ENCODE data around the gene DCDC2C. TPM values are rescaled to one million over a fixed set of nuclear protein-coding genes. Genes with fewer than 3 reads are reported as not detected.

Gene DCDC2C
- total and polyA plus RNA-seq, 4 donors = 0.73 to 1.6 (median 1.1) TPM

DNA sequence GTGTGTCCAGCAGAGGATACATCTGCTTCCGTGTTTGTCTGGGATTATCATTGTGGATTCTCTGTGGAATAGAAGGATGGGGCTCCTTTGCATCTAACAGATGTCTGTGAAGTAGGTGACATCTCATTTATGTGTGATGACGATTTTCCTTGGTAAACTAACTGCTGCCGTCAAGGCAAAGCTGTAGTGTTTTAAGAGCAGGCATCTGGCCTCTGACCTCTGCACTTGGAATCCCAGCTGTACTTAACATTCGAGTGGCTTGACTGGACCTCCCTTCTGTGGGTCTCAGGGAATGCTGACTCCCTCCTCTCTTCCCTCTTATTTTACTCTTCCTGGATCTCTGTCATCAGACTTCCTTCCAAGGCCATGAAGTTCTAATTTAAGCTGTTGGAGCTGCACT, 56.4 kb downstream of the DCDC2C start:
- Histone ChIP-seq H3K4me3 (ENCODE audit: low read depth, low read length) (no peak overlapping the region), H3K27me3 (ENCODE audit: control insufficient read depth, insufficient read depth, low read length) (no peaks in the 10 kb centered on the region), H3K4me1 (ENCODE audit: control insufficient read depth, insufficient read depth, low read length) (no peaks in the 10 kb centered on the region), H3K36me3 (ENCODE audit: control insufficient read depth, insufficient read depth, low read length) (no peaks in the 10 kb centered on the region), H3K9me3 (ENCODE audit: control insufficient read depth, insufficient read depth, low read length) (no peaks in the 10 kb centered on the region), H3K27ac (ENCODE audit: low read depth, low read length) (no peak overlapping the region)
- DNase-seq (ENCODE audit: low read depth in 4 of 6, low spot score in 6 of 6) = no peak
- 70% methylated on average over 4 of the region's 4 CpGs for WGBS (ENCODE audit: insufficient coverage)

DNA sequence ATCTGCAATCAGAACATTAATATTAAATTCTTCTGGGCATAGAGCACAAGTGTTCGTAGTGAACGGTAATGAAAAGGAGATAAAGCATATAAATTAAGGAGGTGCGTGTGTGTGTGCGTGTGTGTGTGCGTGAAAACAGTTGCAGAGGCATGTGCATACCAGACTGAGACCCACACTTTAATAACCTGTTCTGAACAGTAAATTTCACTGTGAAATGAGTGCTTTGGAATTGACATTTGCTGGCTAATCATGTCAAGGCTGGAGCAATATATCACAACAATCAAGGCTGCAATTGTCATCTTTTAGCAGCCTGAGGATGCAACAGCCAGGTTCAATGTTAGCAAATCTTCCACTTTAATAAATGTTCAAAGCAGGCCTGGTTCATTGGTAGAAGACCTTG, 57.9 kb downstream of the DCDC2C start:
- no peaks in the 10 kb centered on the region for H3K4me1 ChIP-seq (ENCODE audit: control insufficient read depth, insufficient read depth, low read length)
- H3K9me3 ChIP-seq (ENCODE audit: control insufficient read depth, insufficient read depth, low read length) = no peaks in the 10 kb centered on the region
- no peak overlapping the region for H3K4me3 ChIP-seq (ENCODE audit: low read depth, low read length)
- WGBS (ENCODE audit: insufficient coverage) = 67% methylated on average over 3 of the region's 5 CpGs
- H3K27me3 ChIP-seq (ENCODE audit: control insufficient read depth, insufficient read depth, low read length) = no peaks in the 10 kb centered on the region
- H3K36me3 ChIP-seq (ENCODE audit: control insufficient read depth, insufficient read depth, low read length) = no peaks in the 10 kb centered on the region
- DNase-seq (ENCODE audit: low read depth in 4 of 6, low spot score in 6 of 6) = peak in 1 of 6 donors; percentile 82
- H3K27ac ChIP-seq (ENCODE audit: low read depth, low read length) = no peak overlapping the region

DNA sequence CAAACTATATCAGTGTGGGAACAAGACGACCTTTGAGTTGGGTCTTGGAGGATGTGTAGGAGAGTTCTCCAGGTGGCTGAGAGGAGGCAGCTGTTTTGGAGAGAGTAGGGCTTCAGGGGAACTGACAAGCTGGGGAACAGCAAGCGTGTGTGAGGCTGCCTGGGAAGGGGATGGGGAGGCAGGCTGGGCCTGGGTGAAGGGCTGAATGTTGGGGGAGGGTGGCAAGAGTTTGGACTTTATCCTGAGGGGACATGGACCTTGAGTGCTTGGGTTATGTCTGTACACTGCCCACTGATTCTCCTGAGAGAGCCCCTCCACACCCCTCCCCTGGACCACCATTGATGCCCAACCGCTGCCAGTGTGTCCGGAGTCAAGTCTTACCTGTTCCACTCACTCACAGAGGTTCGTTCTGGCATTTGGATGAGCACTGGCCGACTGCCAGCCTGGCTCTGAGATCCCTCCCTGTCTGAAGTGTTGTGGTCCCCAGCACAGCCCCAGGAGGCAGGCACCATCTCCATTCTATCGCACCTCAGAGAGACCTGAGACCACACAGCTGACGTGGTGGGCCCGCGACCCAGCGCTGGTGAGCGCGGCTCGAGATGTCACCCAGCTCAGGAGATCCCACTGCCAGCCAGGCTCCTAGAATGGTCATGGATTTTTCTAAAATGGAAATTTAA, 59.5 kb downstream of the DCDC2C start:
- WGBS (ENCODE audit: insufficient coverage) = 93% methylated on average over 14 of the region's 14 CpGs
- H3K9me3 ChIP-seq (ENCODE audit: control insufficient read depth, insufficient read depth, low read length) = no peaks in the 10 kb centered on the region

DNA sequence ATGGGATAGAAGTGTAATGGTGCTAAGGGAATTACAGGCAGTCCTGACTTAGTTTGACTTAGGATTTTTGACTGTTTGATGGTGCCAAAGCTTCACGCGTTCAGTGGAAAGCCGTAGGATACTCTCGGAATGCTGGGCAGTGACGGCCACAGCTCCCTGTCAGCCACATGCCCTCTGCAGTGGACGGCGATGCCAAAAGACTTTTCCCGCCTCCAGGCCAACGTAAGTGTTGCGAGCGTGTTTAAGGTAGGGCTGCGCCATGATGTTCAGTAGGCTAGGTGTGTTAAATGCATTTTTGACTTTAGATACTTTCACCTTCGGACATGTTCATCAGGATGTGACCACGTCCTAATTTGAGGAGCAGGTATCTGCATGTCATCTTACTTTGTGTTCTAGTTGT, 63.4 kb downstream of the DCDC2C start:
- H3K27ac ChIP-seq (ENCODE audit: low read depth, low read length) = no peak overlapping the region
- WGBS (ENCODE audit: insufficient coverage) = 91% methylated on average over 12 of the region's 14 CpGs
- DNase-seq (ENCODE audit: low read depth in 4 of 6, low spot score in 6 of 6) = no peak
- no peaks in the 10 kb centered on the region for H3K4me1 ChIP-seq (ENCODE audit: control insufficient read depth, insufficient read depth, low read length)
- H3K27me3 ChIP-seq (ENCODE audit: control insufficient read depth, insufficient read depth, low read length) = no peaks in the 10 kb centered on the region
- no peak overlapping the region for H3K4me3 ChIP-seq (ENCODE audit: low read depth, low read length)
- no peaks in the 10 kb centered on the region for H3K36me3 ChIP-seq (ENCODE audit: control insufficient read depth, insufficient read depth, low read length)
- H3K9me3 ChIP-seq (ENCODE audit: control insufficient read depth, insufficient read depth, low read length) = no peaks in the 10 kb centered on the region

More for the DNA sequence above, 59.5 kb downstream of the DCDC2C start:
- no peak overlapping the region for H3K27ac ChIP-seq (ENCODE audit: low read depth, low read length)
- H3K4me3 ChIP-seq (ENCODE audit: low read depth, low read length) = no peak overlapping the region
- H3K27me3 ChIP-seq (ENCODE audit: control insufficient read depth, insufficient read depth, low read length) = no peaks in the 10 kb centered on the region
- H3K36me3 ChIP-seq (ENCODE audit: control insufficient read depth, insufficient read depth, low read length) = no peaks in the 10 kb centered on the region
- H3K4me1 ChIP-seq (ENCODE audit: control insufficient read depth, insufficient read depth, low read length) = no peaks in the 10 kb centered on the region
- no peak for DNase-seq (ENCODE audit: low read depth in 4 of 6, low spot score in 6 of 6)

DNA sequence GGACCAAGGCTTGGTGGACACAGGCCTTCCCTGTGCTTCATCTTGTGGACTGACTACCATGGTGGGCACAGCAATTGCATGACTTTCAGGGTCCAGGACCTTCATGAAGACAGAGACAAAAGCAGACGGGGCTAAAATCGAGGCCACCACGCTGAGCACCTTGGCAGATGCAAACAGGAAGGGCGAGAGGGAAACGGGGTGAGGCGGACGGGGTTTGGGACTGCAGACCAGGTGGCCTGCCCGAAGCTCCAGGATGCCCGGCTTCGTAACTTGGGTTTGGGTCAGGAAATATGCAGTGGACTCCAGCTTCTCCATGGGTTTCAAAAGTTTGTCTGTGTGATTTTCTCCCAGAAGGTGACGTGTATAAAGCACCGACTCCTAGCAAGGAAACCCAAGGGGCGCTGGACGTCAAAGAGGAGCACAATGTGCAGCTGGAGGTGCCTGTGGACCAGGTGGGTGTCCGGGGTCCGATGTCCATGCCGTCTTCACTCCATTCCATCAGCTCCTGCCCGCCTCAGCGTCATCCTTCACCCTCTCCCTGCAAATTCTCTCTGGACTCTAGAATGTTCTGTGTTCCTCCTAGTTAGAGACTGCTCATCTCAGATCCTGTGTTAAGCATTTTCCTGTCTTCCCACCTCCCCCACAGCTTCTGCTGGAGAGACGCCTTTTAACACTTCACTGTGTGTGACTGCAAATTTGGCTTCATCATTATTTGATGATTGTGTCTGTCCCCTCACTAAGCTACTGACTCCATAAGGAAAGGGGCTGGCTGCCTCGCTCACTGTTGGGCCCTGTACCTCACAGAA, 65.8 kb downstream of the DCDC2C start:
- no peak overlapping the region for H3K27ac ChIP-seq (ENCODE audit: low read depth, low read length)
- no peaks in the 10 kb centered on the region for H3K36me3 ChIP-seq (ENCODE audit: control insufficient read depth, insufficient read depth, low read length)
- DNase-seq (ENCODE audit: low read depth in 4 of 6, low spot score in 6 of 6) = no peak
- no peaks in the 10 kb centered on the region for H3K27me3 ChIP-seq (ENCODE audit: control insufficient read depth, insufficient read depth, low read length)
- no peaks in the 10 kb centered on the region for H3K4me1 ChIP-seq (ENCODE audit: control insufficient read depth, insufficient read depth, low read length)
- WGBS (ENCODE audit: insufficient coverage) = 90% methylated on average over 21 of the region's 21 CpGs
- no peaks in the 10 kb centered on the region for H3K9me3 ChIP-seq (ENCODE audit: control insufficient read depth, insufficient read depth, low read length)
- H3K4me3 ChIP-seq (ENCODE audit: low read depth, low read length) = no peak overlapping the region

DNA sequence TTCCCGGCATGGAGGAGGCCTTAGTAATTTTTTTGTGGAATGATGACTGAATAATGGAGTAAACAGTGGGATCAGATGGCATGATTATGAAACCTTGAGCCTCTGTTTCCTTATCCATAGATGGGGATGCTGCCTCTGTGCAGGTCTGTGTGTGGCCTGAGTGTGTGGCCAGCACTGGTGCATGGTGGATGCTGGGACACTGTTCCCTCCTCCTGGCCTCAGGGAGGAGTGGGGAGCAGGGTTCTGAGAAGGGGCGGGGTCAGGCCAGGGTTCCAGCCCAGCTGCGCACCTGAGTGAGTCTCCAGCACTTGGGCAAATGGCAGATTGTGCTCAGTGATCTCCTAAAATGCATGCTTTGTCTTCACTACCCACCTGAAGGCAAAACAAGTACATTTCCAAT, 66.4 kb downstream of the DCDC2C start:
- Histone ChIP-seq H3K27ac (ENCODE audit: low read depth, low read length) (no peak overlapping the region), H3K9me3 (ENCODE audit: control insufficient read depth, insufficient read depth, low read length) (no peaks in the 10 kb centered on the region), H3K4me1 (ENCODE audit: control insufficient read depth, insufficient read depth, low read length) (no peaks in the 10 kb centered on the region), H3K36me3 (ENCODE audit: control insufficient read depth, insufficient read depth, low read length) (no peaks in the 10 kb centered on the region), H3K4me3 (ENCODE audit: low read depth, low read length) (no peak overlapping the region), H3K27me3 (ENCODE audit: control insufficient read depth, insufficient read depth, low read length) (no peaks in the 10 kb centered on the region)
- WGBS (ENCODE audit: insufficient coverage) = 80% methylated on average over 1 of the region's 3 CpGs
- no peak for DNase-seq (ENCODE audit: low read depth in 4 of 6, low spot score in 6 of 6)

DNA sequence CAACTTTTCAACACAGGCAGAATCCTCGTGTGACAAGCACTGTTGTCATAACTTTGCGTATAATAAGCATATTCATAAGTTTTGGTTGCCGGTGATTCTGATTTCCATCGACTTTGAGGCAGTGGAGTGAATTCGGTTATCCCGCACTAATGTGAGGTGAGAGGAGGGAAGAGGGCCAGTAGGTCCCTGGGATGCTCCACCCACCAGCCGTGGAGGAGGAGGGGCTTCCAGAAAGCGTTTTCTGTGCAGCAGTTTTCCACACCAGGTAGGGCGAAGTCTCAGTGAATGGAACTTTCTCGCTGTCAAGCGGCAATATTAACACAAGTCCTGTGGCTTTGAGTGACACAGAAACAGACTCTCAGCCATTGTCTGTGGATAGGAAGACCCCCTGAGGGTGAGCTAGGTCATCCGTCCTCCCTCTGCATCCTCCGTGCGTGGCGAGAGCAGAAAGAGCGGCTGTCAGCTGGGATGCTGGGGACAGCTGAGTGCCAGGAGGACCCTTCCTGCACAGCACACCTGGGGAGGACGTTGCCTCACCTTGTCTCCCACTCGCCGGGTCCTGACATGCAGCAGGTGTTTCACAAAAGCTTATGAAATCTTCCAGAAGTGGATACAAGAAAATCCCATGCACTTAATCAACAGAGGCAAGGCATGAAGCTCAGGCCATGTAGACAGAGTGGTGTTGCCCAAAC, 67.5 kb downstream of the DCDC2C start:
- no peak overlapping the region for H3K4me3 ChIP-seq (ENCODE audit: low read depth, low read length)
- WGBS (ENCODE audit: insufficient coverage) = 77% methylated on average over 17 of the region's 19 CpGs
- no peak overlapping the region for H3K27ac ChIP-seq (ENCODE audit: low read depth, low read length)
- no peaks in the 10 kb centered on the region for H3K4me1 ChIP-seq (ENCODE audit: control insufficient read depth, insufficient read depth, low read length)
- H3K27me3 ChIP-seq (ENCODE audit: control insufficient read depth, insufficient read depth, low read length) = no peaks in the 10 kb centered on the region
- H3K9me3 ChIP-seq (ENCODE audit: control insufficient read depth, insufficient read depth, low read length) = no peaks in the 10 kb centered on the region
- H3K36me3 ChIP-seq (ENCODE audit: control insufficient read depth, insufficient read depth, low read length) = no peaks in the 10 kb centered on the region
- DNase-seq (ENCODE audit: low read depth in 4 of 6, low spot score in 6 of 6) = no peak

DNA sequence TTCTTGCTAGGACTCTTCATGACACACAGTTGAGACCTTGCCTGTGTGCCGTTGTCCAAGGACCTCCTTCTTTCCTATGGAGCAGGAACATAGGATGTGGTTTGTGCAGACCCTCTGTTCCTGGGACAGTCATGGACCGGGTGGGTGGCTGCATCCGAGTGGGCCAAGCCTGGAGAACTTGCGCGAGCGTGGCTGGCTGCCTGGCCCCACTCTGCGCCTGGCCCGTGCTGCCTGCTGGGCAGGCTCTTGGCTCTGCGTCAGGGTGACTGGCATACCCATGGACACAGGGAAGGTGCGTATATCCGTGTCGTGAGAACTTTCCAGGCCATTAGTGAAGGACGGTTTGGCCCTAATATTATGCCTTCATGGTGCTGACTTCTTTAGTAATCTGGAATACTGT, 68.2 kb downstream of the DCDC2C start:
- no peaks in the 10 kb centered on the region for H3K36me3 ChIP-seq (ENCODE audit: control insufficient read depth, insufficient read depth, low read length)
- 95% methylated on average over 13 of the region's 13 CpGs for WGBS (ENCODE audit: insufficient coverage)
- no peak for DNase-seq (ENCODE audit: low read depth in 4 of 6, low spot score in 6 of 6)
- no peaks in the 10 kb centered on the region for H3K9me3 ChIP-seq (ENCODE audit: control insufficient read depth, insufficient read depth, low read length)
- H3K4me1 ChIP-seq (ENCODE audit: control insufficient read depth, insufficient read depth, low read length) = no peaks in the 10 kb centered on the region
- H3K4me3 ChIP-seq (ENCODE audit: low read depth, low read length) = no peak overlapping the region
- no peaks in the 10 kb centered on the region for H3K27me3 ChIP-seq (ENCODE audit: control insufficient read depth, insufficient read depth, low read length)
- H3K27ac ChIP-seq (ENCODE audit: low read depth, low read length) = no peak overlapping the region

DNA sequence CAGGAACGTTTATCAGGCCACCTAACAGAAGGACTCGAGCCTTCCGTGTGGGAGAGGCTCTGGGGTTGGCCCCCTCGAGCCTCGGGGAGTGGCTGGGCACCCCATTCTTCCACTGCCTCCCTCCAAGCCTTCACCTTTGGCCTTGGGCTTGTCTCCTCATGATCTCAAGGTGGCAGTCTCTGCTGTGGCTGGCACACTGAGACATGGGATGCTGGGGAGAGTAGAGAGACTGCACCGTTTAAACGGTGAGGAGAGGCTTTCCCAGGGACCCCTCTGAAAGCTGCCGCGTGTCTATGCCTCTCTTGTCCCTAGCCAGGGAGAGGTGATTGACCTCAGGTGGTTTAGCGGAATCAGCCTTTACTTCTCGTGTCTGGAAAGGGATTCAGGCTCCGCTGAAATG, 71.0 kb downstream of the DCDC2C start:
- Histone ChIP-seq H3K4me3 (ENCODE audit: low read depth, low read length) (no peak overlapping the region), H3K27me3 (ENCODE audit: control insufficient read depth, insufficient read depth, low read length) (no peaks in the 10 kb centered on the region), H3K4me1 (ENCODE audit: control insufficient read depth, insufficient read depth, low read length) (no peaks in the 10 kb centered on the region), H3K27ac (ENCODE audit: low read depth, low read length) (no peak overlapping the region), H3K36me3 (ENCODE audit: control insufficient read depth, insufficient read depth, low read length) (no peaks in the 10 kb centered on the region), H3K9me3 (ENCODE audit: control insufficient read depth, insufficient read depth, low read length) (no peaks in the 10 kb centered on the region)
- 62% methylated on average over 9 of the region's 12 CpGs for WGBS (ENCODE audit: insufficient coverage)
- no peak for DNase-seq (ENCODE audit: low read depth in 4 of 6, low spot score in 6 of 6)

Data from spinal cord (tissue), 10 donors.